Keratinocyte (primary cell): ENCODE results near the gene MARCHF3. TPM values are rescaled to one million over a fixed set of nuclear protein-coding genes. Genes with fewer than 3 reads are reported as not detected.

ENCODE experiments used
- DNase-seq: peaks from one replicate; pipeline ENCODE4 v3.0.0-alpha.2; 2011; ENCODE audit warnings: low read depth, missing footprints, low spot score
- FAIRE-seq: peaks from 2 replicates; lab custom pipeline; 2011; peaks lifted over from hg19 to GRCh38; lab: Jason Lieb, UNC
- H2AFZ ChIP-seq: 2 replicates; pipeline ENCODE4 v1.6.0; 2012; ENCODE audit warnings: low read length, control low read depth, inconsistent platforms; ENCODE audit not compliant: control insufficient read depth
- H3K27ac ChIP-seq: 2 replicates; pipeline ENCODE4 v1.5.1; 2011; ENCODE audit warnings: low read length; ENCODE audit not compliant: control insufficient read depth, insufficient read depth
- H3K27me3 ChIP-seq: 3 replicates; pipeline ENCODE4 v1.6.0; 2011; ENCODE audit warnings: low read length; ENCODE audit not compliant: control insufficient read depth, insufficient read depth; ENCODE audit errors: extremely low read depth
- H3K36me3 ChIP-seq, 2 experiments: 2 replicates in 1 of 2; 3 replicates in 1 of 2; pipeline ENCODE4 v1.5.1; 2011; ENCODE audit warnings: low read length in 2 of 2, mild to moderate bottlenecking in 1 of 2; ENCODE audit not compliant: control insufficient read depth in 2 of 2, insufficient read depth in 2 of 2; ENCODE audit errors: extremely low read depth in 1 of 2
- H3K4me1 ChIP-seq: 3 replicates; pipeline ENCODE4 v1.5.1; 2011; ENCODE audit warnings: low read length; ENCODE audit not compliant: control insufficient read depth, insufficient read depth; ENCODE audit errors: extremely low read depth
- H3K4me2 ChIP-seq: 3 replicates; pipeline ENCODE4 v1.6.0; 2011; ENCODE audit warnings: low read depth, low read length; ENCODE audit not compliant: control insufficient read depth, insufficient read depth; ENCODE audit errors: extremely low read depth
- H3K4me3 ChIP-seq, 3 experiments: fragments of 200-600 bp in 1 of 3; sonication (generic) in 1 of 3; 2 replicates in 2 of 3; 3 replicates in 1 of 3; pipeline ENCODE4 v1.5.1; 2011 to 2016; ENCODE audit warnings: low read length in 3 of 3, mild to moderate bottlenecking in 3 of 3, control low read depth in 2 of 3, inconsistent platforms in 1 of 3, low read depth in 1 of 3, mixed read lengths in 1 of 3, mixed run types in 1 of 3, moderate library complexity in 1 of 3; ENCODE audit not compliant: control insufficient read depth in 2 of 3, insufficient read depth in 2 of 3; ENCODE audit errors: extremely low read depth in 1 of 3
- H3K79me2 ChIP-seq: 2 replicates; pipeline ENCODE4 v1.6.0; 2012; ENCODE audit warnings: low read length; ENCODE audit not compliant: control insufficient read depth, insufficient read depth
- H3K9ac ChIP-seq: 3 replicates; pipeline ENCODE4 v1.6.0; 2011; ENCODE audit warnings: low read length; ENCODE audit not compliant: control insufficient read depth, insufficient read depth; ENCODE audit errors: extremely low read depth
- H3K9me1 ChIP-seq: 3 replicates; pipeline ENCODE4 v1.6.0; 2011; ENCODE audit warnings: low read length; ENCODE audit not compliant: control insufficient read depth, insufficient read depth; ENCODE audit errors: extremely low read depth
- H3K9me3 ChIP-seq: 2 replicates; pipeline ENCODE4 v1.5.1; 2012; ENCODE audit warnings: low read depth, low read length; ENCODE audit not compliant: control insufficient read depth
- H4K20me1 ChIP-seq: 3 replicates; pipeline ENCODE4 v1.6.0; 2011; ENCODE audit warnings: low read length; ENCODE audit not compliant: control insufficient read depth, insufficient read depth; ENCODE audit errors: extremely low read depth
- EZH2 ChIP-seq: IDR thresholded peaks from one replicate; pipeline ENCODE4 v1.6.1; 2012; ENCODE audit warnings: inconsistent platforms, mild to moderate bottlenecking, low read length, moderate library complexity
- dilution Hi-C: fragments of 300-500 bp; cut with MboI; formaldehyde crosslinking; loops from one replicate; pipeline ENCODE4 v1.7.0; 2020; ENCODE audit warnings: low sequenced_read_pairs; ENCODE audit not compliant: extremely low pct_ligation_motif_present
- polyA plus RNA-seq, 5 experiments: library from polyadenylated mRNA; depleted of rRNA in 3 of 5; stranded (reverse) in 3 of 5; stranded (forward) in 1 of 5; unstranded in 1 of 5; fragments of >200 nt; gene quantifications; 1 replicate in 1 of 5; 2 replicates in 3 of 5; 3 replicates in 1 of 5; pipeline versions ENCODE4 v1.2.1 to v1.2.3, GENCODE V29; 2011 to 2012; ENCODE audit warnings: missing spikeins in 2 of 5, low read depth in 1 of 5, low replicate concordance in 1 of 5
- TF ChIP-seq, protein P1 (sequence below), 3 experiments: IDR thresholded peaks in 1 of 3; conservative IDR thresholded peaks in 1 of 3; optimal IDR thresholded peaks in 1 of 3; 2 replicates in 2 of 3; 3 replicates in 1 of 3; pipeline versions ENCODE3 to v1.5.1; 2011; ENCODE audit warnings: low read length in 3 of 3, mild to moderate bottlenecking in 3 of 3, moderate library complexity in 2 of 3, control low read depth in 1 of 3, inconsistent platforms in 1 of 3; ENCODE audit not compliant: insufficient read depth in 2 of 3; ENCODE audit errors: extremely low read depth in 1 of 3

MARCHF3 gene
- polyA plus RNA-seq, 1 donor (not counting 4 experiments of a cell fraction or from before 2014, with no cell fraction given), result 0.45 TPM

DNA sequence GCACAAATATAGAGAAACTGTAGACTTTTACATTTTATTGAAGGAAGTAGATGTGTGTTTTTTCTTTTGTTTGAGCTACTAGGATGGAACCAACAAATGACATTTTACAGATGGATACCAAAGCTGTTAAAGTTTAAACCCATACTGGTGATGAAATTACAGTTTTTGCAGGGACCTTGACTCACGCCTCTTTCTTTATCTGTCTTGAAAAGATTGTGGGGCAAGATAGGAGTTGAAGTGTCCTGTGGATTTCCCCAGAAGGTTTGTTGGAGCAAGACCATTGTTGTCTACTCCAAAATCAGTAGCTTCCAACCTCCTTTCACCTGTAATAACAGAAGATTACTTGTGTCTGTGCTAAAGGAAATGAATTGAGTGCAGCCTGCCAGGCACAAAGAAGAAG, 47.0 kb upstream of the MARCHF3 start:
- FAIRE-seq, result no peak
- no peak overlapping the region for H3K4me3 ChIP-seq
- no peak overlapping the region for H3K27ac ChIP-seq
- TF ChIP-seq EZH2, result no peak
- TF ChIP-seq, protein P1, sequence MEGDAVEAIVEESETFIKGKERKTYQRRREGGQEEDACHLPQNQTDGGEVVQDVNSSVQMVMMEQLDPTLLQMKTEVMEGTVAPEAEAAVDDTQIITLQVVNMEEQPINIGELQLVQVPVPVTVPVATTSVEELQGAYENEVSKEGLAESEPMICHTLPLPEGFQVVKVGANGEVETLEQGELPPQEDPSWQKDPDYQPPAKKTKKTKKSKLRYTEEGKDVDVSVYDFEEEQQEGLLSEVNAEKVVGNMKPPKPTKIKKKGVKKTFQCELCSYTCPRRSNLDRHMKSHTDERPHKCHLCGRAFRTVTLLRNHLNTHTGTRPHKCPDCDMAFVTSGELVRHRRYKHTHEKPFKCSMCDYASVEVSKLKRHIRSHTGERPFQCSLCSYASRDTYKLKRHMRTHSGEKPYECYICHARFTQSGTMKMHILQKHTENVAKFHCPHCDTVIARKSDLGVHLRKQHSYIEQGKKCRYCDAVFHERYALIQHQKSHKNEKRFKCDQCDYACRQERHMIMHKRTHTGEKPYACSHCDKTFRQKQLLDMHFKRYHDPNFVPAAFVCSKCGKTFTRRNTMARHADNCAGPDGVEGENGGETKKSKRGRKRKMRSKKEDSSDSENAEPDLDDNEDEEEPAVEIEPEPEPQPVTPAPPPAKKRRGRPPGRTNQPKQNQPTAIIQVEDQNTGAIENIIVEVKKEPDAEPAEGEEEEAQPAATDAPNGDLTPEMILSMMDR (optimal IDR thresholded peaks at IDR 0.05 in 1 of 3, IDR thresholded peaks at IDR 0.05 in 1 of 3, conservative IDR thresholded peaks at IDR 0.05 in 1 of 3; ENCODE audit: extremely low read depth in 1 of 3, insufficient read depth in 2 of 3, low read length in 3 of 3), result no peak
- no peak for DNase-seq
- no peaks in the 10 kb centered on the region for H4K20me1 ChIP-seq
- no peaks in the 10 kb centered on the region for H3K4me1 ChIP-seq
- no peak overlapping the region for H2AFZ ChIP-seq
- dilution Hi-C loops, result no loop called here
- H3K9me3 ChIP-seq, result no peaks in the 10 kb centered on the region
- H3K9ac ChIP-seq, result no peak overlapping the region
- no peaks in the 10 kb centered on the region for H3K36me3 ChIP-seq
- H3K27me3 ChIP-seq, result no peaks in the 10 kb centered on the region
- H3K4me2 ChIP-seq, result no peak overlapping the region
- no peaks in the 10 kb centered on the region for H3K79me2 ChIP-seq
- H3K9me1 ChIP-seq, result no peaks in the 10 kb centered on the region

DNA sequence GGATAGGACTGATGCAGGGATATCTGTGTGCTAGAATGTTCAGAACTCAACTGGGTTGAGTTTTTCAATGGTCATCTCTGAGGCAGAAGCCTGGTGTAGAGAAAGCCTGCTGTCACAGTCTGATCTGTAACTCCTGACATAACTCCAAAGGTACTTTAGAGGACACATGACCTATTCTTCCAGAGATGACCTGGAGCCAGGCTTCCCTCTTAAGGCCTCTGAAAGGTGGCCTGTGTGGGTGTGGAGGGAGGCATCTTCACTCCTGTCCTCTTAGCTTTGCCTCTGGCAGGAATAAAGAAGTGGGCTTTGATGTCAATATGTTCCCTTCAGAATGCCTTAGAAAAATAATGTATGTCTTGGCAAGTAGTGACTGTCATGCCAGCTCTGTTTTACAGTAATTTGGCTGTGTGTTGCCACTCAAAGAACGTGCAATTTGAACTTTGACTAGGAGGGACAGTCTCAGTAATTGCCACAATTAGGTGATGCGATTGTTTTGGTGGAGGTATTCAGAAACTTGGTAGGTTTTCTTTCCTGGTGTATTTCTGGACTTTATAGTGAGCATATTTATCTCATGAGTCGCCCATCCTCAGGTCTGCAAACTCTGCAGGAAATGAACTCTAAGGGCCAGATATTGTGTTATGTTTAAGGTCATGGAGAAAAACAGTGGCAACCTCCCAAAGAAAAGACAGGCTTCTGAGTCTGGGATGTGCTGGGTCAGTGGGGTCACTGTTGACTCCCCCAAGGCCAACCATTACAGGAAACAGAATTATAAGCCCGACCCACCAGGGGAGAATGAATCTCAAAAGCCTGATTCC, 46.2 kb upstream of the MARCHF3 start:
- Histone ChIP-seq H3K27ac (no peak overlapping the region), H3K4me1 (no peaks in the 10 kb centered on the region), H3K4me2 (no peak overlapping the region), H4K20me1 (no peaks in the 10 kb centered on the region), H3K27me3 (no peaks in the 10 kb centered on the region), H3K9me3 (no peaks in the 10 kb centered on the region), H3K9me1 (no peaks in the 10 kb centered on the region), H2AFZ (no peak overlapping the region), H3K79me2 (no peaks in the 10 kb centered on the region), H3K9ac (no peak overlapping the region), H3K4me3 (no peak overlapping the region), H3K36me3 (no peaks in the 10 kb centered on the region)
- no peak for DNase-seq
- dilution Hi-C loops, result no loop called here
- TF ChIP-seq, protein P1 (optimal IDR thresholded peaks at IDR 0.05 in 1 of 3, IDR thresholded peaks at IDR 0.05 in 1 of 3, conservative IDR thresholded peaks at IDR 0.05 in 1 of 3; ENCODE audit: extremely low read depth in 1 of 3, insufficient read depth in 2 of 3, low read length in 3 of 3), result no peak
- TF ChIP-seq EZH2, result no peak
- FAIRE-seq, result no peak
